ENCODE data around the gene CLDN18. TPM values are rescaled to one million over a fixed set of nuclear protein-coding genes. Genes with fewer than 3 reads are reported as not detected.

The CLDN18 gene
- total and polyA plus RNA-seq, 4 donors = 0.06 TPM; not detected in 3

DNA sequence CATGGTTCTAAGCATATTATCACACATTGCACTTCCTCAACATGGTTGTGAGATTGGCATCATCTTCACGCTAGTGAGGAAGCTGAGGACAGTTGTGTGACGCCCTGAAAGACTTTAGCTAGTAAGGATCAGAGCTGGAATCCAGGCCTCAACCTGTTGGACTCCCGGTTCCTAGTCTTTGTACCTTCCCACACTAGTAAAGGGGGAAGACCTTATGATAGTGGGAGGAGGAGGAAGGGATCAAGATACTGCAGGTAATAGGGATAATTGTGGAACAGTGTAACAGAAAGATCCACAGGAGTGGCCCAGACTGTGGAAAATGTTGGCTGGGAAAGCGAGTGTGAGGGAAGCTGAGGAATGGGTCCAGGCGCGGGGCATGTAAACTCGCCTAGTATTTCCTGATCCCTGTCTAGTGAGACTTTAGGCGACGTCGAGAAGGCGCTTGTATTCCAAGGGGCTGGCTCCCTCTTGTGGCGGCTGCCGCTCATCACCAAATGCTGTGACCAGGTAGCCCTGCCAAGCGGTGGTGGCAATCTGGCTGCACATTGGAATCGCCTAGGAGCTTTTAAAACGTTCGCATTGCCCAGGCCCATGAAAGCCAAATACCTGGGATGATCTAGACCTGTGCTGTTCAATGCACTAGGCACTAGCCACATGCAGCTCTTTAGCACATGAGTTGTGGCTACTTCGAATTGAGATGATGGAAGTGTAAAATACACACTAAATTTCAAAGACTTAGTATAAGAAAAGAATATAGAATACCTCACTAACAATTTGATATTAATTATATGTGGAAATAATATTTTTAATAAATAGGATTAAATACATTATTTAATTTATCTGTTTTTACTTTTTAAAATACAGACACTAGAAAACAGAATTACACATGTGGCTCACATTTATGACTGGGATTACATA, 38.8 kb upstream of the CLDN18 start:
- DNase-seq (ENCODE audit: low spot score) = peak; percentile 67
- Histone ChIP-seq H3K9ac (ENCODE audit: low read depth in 1 of 2, low read length in 2 of 2) (no peak overlapping the region), H3K4me3 (ENCODE audit: low read depth in 1 of 3, low read length in 3 of 3) (no peak overlapping the region), H3K4me1 (ENCODE audit: control insufficient read depth in 4 of 4, insufficient read depth in 4 of 4, low read length in 3 of 4) (no peaks in the 10 kb centered on the region), H3K9me3 (ENCODE audit: control insufficient read depth in 4 of 4, low read length in 3 of 4) (no peaks in the 10 kb centered on the region), H3K27me3 (ENCODE audit: control insufficient read depth in 4 of 4, insufficient read depth in 4 of 4, low read length in 3 of 4) (peaks cover 0 to 10% (median 0%) of the 10 kb centered on the region in 4 donors), H3K36me3 (ENCODE audit: control insufficient read depth in 4 of 4, insufficient read depth in 3 of 4, low read depth in 1 of 4, low read length in 3 of 4) (no peaks in the 10 kb centered on the region), H3K27ac (ENCODE audit: low read depth in 1 of 2, low read length in 2 of 2) (no peak overlapping the region)
- WGBS = 16% methylated on average over 18 of the region's 18 CpGs
- TF ChIP-seq FOXA2 (IDR thresholded peaks at IDR 0.05) (no peak), GABPA (IDR thresholded peaks at IDR 0.05 in 1 of 2, conservative IDR thresholded peaks at IDR 0.05 in 1 of 2) (no peak), TAF1 (conservative IDR thresholded peaks at IDR 0.05) (no peak), HNF4A (conservative IDR thresholded peaks at IDR 0.05) (peak in 1 of 2 donors; percentile 13), ZBTB33 (IDR thresholded peaks at IDR 0.05) (no peak), RAD21 (IDR thresholded peaks at IDR 0.05) (peak; percentile 75 to 86), CTCF (IDR thresholded peaks at IDR 0.05; ENCODE audit: low read depth, low read length, missing input control) (peak; percentile 72)

DNA sequence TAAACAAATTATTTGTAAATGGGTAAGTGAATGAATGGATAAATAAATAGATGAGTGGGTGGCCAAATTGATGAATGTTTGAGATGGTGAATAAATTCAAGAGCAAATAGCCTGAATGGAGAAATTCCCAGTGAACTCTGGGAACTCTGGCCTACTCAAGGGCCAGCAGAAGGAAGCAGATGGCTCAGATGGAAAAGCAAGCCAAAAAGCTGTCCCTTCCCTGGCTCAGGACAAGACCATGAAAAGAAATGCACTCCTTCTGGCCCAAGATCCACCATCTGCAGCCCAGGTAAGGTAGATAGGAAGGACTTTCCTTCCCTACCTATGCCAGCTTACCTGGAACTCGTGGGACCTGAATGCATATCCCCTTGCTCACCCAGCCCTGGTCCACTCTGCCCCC, 37.6 kb upstream of the CLDN18 start:
- no peaks in the 10 kb centered on the region for H3K4me1 ChIP-seq (ENCODE audit: control insufficient read depth in 4 of 4, insufficient read depth in 4 of 4, low read length in 3 of 4)
- no peaks in the 10 kb centered on the region for H3K36me3 ChIP-seq (ENCODE audit: control insufficient read depth in 4 of 4, insufficient read depth in 3 of 4, low read depth in 1 of 4, low read length in 3 of 4)
- DNase-seq (ENCODE audit: low spot score) = no peak
- no peak for TF ChIP-seq REST (IDR thresholded peaks at IDR 0.05)
- no peak for TF ChIP-seq FOXA1 (IDR thresholded peaks at IDR 0.05)
- H3K4me3 ChIP-seq (ENCODE audit: low read depth in 1 of 3, low read length in 3 of 3) = no peak overlapping the region
- no peak overlapping the region for H3K27ac ChIP-seq (ENCODE audit: low read depth in 1 of 2, low read length in 2 of 2)
- H3K9me3 ChIP-seq (ENCODE audit: control insufficient read depth in 4 of 4, low read length in 3 of 4) = no peaks in the 10 kb centered on the region
- 83% methylated on average over 1 of the region's 1 CpG for WGBS
- no peak overlapping the region for H3K9ac ChIP-seq (ENCODE audit: low read depth in 1 of 2, low read length in 2 of 2)
- peaks cover 0 to 10% (median 0%) of the 10 kb centered on the region in 4 donors for H3K27me3 ChIP-seq (ENCODE audit: control insufficient read depth in 4 of 4, insufficient read depth in 4 of 4, low read length in 3 of 4)

All from liver (tissue), 9 donors.